ENCODE results near the gene PPP1R13B. TPM values are rescaled to one million over a fixed set of nuclear protein-coding genes. Genes with fewer than 3 reads are reported as not detected.

PPP1R13B gene
- total RNA-seq, 1 experiment from 2014 or later: 16.2 TPM

DNA sequence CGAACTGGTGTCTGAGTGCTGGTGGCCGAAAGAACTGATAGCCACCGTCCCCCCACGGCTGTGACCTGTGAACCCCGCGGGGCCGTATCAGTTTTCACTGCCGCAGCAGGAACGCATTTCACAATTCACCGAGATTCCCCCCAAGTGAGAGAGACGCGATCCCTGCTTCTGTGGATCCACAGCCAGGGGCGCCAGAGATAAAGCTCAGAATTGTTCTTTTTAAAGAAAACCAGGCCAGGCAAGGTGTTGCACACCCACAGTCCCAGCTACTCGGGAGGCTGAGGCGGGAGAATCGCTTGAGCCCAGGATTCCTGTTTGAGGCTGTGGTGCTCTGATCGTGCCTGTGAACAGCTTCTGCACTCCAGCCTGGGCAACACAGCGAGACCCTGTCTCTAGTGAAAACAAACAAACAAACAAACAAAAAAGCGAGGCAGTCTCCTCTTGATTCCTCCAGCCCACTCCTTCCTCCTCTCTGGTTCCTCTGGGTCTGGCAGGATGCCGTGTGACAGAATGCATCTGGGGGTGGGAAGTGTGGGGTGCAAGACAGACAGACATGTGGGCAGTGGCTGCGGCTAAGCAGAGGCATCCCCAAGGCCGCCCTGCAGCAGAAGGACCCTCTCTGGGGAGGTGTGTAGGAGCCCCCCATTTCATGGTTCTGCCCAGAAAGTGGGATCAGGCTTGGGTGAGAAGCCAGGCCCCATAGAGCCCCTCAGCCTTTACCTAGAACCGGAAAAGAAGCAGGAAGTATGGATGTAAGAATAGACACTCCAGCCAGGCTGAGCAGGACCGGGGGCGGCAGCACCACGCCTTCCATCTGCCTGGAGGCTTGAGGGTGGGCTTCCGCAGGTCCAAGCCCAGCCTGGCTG lies 39.2 kb upstream of the PPP1R13B start:
- no peaks in the 10 kb centered on the region for H3K9me3 Mint-ChIP-seq (ENCODE audit: unreplicated experiment)
- DNase-seq (ENCODE audit: unreplicated experiment): no peak
- H3K27ac Mint-ChIP-seq (ENCODE audit: low read depth, unreplicated experiment): no peak overlapping the region
- H3K36me3 Mint-ChIP-seq (ENCODE audit: insufficient read depth, unreplicated experiment): no peaks in the 10 kb centered on the region
- ChIA-PET POLR2A (interaction anchor here (1.3 kb wide), 1 partner anchor 9 kb away, joined by 4 read pairs; no protein-coding TSS in a partner anchor), CTCF (interaction anchor here (0.8 to 1.0 kb wide), 2 partner anchors 14 to 18 kb away, joined by 3 to 7 read pairs; no protein-coding TSS in a partner anchor)
- H3K27me3 Mint-ChIP-seq (ENCODE audit: insufficient read depth, unreplicated experiment): no peaks in the 10 kb centered on the region
- peaks cover 13% of the 10 kb centered on the region for H3K4me1 Mint-ChIP-seq (ENCODE audit: insufficient read depth, unreplicated experiment)
- H3K4me3 Mint-ChIP-seq (ENCODE audit: unreplicated experiment): no peak overlapping the region
- BruUV-seq (replicated peaks): no TSS peak
- TF ChIP-seq, protein P1, sequence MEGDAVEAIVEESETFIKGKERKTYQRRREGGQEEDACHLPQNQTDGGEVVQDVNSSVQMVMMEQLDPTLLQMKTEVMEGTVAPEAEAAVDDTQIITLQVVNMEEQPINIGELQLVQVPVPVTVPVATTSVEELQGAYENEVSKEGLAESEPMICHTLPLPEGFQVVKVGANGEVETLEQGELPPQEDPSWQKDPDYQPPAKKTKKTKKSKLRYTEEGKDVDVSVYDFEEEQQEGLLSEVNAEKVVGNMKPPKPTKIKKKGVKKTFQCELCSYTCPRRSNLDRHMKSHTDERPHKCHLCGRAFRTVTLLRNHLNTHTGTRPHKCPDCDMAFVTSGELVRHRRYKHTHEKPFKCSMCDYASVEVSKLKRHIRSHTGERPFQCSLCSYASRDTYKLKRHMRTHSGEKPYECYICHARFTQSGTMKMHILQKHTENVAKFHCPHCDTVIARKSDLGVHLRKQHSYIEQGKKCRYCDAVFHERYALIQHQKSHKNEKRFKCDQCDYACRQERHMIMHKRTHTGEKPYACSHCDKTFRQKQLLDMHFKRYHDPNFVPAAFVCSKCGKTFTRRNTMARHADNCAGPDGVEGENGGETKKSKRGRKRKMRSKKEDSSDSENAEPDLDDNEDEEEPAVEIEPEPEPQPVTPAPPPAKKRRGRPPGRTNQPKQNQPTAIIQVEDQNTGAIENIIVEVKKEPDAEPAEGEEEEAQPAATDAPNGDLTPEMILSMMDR (IDR thresholded peaks at IDR 0.05; ENCODE audit: unreplicated experiment): no peak
- intact Hi-C loops (cut with micrococcal nuclease): no loop called here

DNA sequence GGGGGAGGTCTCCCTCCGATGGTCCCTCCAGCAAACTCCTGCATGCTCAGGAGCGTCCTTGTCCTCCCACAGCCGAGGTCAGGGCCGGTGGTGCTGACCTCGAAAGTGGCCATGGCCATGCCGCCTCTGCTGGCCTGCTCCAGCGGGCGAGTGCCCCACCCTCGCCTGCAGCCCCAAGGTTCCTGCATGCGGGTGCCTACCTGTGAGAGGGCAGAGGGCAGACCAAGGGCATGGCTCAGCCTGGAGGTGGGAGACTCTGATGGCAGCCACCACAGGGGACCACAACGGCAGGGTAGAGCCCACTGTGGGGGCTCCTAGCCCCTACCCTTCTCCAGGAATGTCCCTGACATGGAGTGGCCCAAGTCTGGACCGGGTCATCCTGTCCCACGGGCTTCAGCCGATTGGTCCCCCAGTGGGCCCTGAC lies 38.1 kb upstream of the PPP1R13B start:
- TF ChIP-seq, protein P1 (IDR thresholded peaks at IDR 0.05; ENCODE audit: unreplicated experiment): no peak
- Mint-ChIP-seq H3K36me3 (ENCODE audit: insufficient read depth, unreplicated experiment) (no peaks in the 10 kb centered on the region), H3K4me3 (ENCODE audit: unreplicated experiment) (no peak overlapping the region), H3K4me1 (ENCODE audit: insufficient read depth, unreplicated experiment) (peaks cover 13% of the 10 kb centered on the region), H3K27me3 (ENCODE audit: insufficient read depth, unreplicated experiment) (no peaks in the 10 kb centered on the region), H3K27ac (ENCODE audit: low read depth, unreplicated experiment) (no peak overlapping the region), H3K9me3 (ENCODE audit: unreplicated experiment) (no peaks in the 10 kb centered on the region)
- intact Hi-C loops (cut with micrococcal nuclease): no loop called here
- ChIA-PET CTCF (interaction anchor here (0.8 kb wide), 1 partner anchor 15 kb away, joined by 3 read pairs; no protein-coding TSS in a partner anchor), POLR2A (no interaction called here)
- BruUV-seq (replicated peaks): no TSS peak
- DNase-seq (ENCODE audit: unreplicated experiment): no peak

DNA sequence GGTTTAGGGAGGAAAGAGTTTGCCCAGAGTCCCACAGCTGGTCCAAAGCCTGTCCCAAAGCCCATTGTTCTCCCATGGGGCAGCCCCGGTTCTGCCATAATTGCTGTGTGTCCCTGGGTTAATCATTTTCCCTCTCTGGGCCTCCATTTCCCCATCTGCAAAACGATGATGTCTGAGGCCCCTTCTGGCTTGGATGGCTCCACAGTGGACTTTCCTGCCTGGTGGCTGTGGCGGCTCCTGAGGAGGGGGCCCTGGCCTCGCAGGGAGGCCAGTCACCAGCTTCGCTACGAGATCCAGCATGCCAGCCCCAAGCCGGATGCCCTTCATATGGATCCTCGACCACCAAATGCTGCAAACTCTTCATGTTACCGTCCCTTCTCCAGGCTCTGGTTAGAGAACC lies 37.5 kb upstream of the PPP1R13B start:
- H3K9me3 Mint-ChIP-seq (ENCODE audit: unreplicated experiment): no peaks in the 10 kb centered on the region
- no peak overlapping the region for H3K4me3 Mint-ChIP-seq (ENCODE audit: unreplicated experiment)
- no peak overlapping the region for H3K27ac Mint-ChIP-seq (ENCODE audit: low read depth, unreplicated experiment)
- BruUV-seq (replicated peaks): no TSS peak
- ChIA-PET POLR2A (interaction anchor here (0.5 kb wide), 1 partner anchor 13 kb away, joined by 3 read pairs; no protein-coding TSS in a partner anchor), CTCF (interaction anchor here (1.6 kb wide), 1 partner anchor 15 kb away, joined by 8 read pairs; no protein-coding TSS in a partner anchor)
- H3K36me3 Mint-ChIP-seq (ENCODE audit: insufficient read depth, unreplicated experiment): no peaks in the 10 kb centered on the region
- H3K4me1 Mint-ChIP-seq (ENCODE audit: insufficient read depth, unreplicated experiment): peaks cover 12% of the 10 kb centered on the region
- intact Hi-C loops (cut with micrococcal nuclease): no loop called here
- no peak for DNase-seq (ENCODE audit: unreplicated experiment)
- TF ChIP-seq, protein P1 (IDR thresholded peaks at IDR 0.05; ENCODE audit: unreplicated experiment): no peak
- H3K27me3 Mint-ChIP-seq (ENCODE audit: insufficient read depth, unreplicated experiment): no peaks in the 10 kb centered on the region

DNA sequence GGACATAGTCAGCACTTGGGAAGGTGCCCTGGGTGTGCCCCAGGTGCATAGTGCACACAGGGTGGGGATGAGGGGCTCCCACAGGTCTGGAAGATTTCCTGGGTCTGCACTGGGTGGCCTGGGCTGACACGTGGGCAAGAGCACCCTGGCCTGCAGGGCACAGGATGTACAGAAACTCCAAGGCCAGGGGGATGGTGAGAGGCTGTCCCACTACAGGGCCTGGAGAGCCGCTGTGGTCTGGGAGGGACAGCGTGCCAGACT lies 35.8 kb upstream of the PPP1R13B start:
- H3K27me3 Mint-ChIP-seq (ENCODE audit: insufficient read depth, unreplicated experiment): no peaks in the 10 kb centered on the region
- no peak overlapping the region for H3K27ac Mint-ChIP-seq (ENCODE audit: low read depth, unreplicated experiment)
- peaks cover 3% of the 10 kb centered on the region for H3K4me1 Mint-ChIP-seq (ENCODE audit: insufficient read depth, unreplicated experiment)
- no TSS peak for BruUV-seq (replicated peaks)
- CTCF ChIA-PET: interaction anchor here (0.8 kb wide), 1 partner anchor 34 kb away, joined by 3 read pairs; no protein-coding TSS in a partner anchor
- no peaks in the 10 kb centered on the region for H3K9me3 Mint-ChIP-seq (ENCODE audit: unreplicated experiment)
- H3K36me3 Mint-ChIP-seq (ENCODE audit: insufficient read depth, unreplicated experiment): no peaks in the 10 kb centered on the region
- H3K4me3 Mint-ChIP-seq (ENCODE audit: unreplicated experiment): no peak overlapping the region
- POLR2A ChIA-PET: interaction anchor here (0.6 kb wide), 1 partner anchor 302 kb away, joined by 3 read pairs; no protein-coding TSS in a partner anchor
- intact Hi-C loops (cut with micrococcal nuclease): no loop called here
- DNase-seq (ENCODE audit: unreplicated experiment): no peak
- TF ChIP-seq, protein P1 (IDR thresholded peaks at IDR 0.05; ENCODE audit: unreplicated experiment): no peak

Data from MCF 10A (cell line).